RWPE1 (cell line): ENCODE results near the gene NELL1.

Experiments
- CTCF ChIA-PET: fragments of 350-600 bp; sonication (Branson Sonifier 250); formaldehyde crosslinking; extraction: SDS; loops from one replicate; lab custom pipeline; 2021; lab: Yijun Ruan, JAX
- POLR2A ChIA-PET: fragments of 400-600 bp; formaldehyde crosslinking; extraction: SDS; loops from one replicate; lab custom pipeline; 2020; ENCODE audit warnings: antibody characterized with exemption; ENCODE audit not compliant: low non-redundant PET; lab: Yijun Ruan, JAX
- DNase-seq: peaks from one replicate; pipeline ENCODE4 v3.0.0; 2012; ENCODE audit warnings: low spot score
- H3K27ac ChIP-seq: fragments of 450-650 bp; 2 replicates; pipeline ENCODE4 v1.5.1; 2017
- CTCF ChIP-seq: fragments of 450-650 bp; conservative IDR thresholded peaks from 2 replicates; pipeline ENCODE4 v1.5.1; 2017; ENCODE audit warnings: low read depth, mild to moderate bottlenecking

NELL1 gene

DNA sequence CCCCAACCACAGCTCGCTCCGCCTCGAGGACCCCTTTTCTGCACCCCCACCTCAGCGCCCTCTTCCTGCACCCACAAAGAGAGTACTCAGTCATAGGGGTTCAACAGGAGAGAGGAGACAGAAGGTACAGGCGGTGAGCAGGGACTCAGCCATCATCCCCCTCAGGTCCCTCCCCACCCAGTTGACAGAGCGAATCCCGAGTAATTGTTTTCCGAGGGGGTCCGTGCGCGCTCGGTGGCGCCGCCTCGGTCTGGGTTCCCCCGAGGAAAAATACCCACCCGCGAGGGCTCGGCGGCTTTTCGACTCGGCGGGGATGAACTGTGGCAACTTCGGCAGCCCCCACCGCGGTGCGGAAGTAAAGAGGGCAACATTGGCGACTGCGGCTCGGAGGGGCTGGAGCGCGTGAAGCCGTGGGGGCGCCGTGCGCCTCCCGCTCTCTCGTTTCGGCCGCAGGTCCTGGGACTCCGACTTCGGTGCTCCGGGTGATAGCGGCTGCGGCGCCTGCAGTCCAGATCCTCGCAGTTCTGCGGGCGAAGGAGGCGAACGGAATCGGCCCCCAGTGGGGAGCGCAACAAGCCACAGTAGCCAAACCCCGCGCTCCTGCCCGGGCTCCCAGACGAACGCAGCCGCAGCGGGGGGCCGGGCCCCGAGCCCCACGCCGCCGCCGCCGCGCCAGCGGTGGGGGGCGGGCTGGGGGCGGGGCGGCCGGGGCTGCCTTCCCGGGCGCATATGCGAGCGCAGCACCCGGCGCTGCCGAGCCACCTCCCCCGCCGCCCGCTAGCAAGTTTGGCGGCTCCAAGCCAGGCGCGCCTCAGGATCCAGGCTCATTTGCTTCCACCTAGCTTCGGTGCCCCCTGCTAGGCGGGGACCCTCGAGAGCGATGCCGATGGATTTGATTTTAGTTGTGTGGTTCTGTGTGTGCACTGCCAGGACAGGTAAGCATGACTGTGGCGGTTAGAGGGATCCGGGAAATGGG is at the start of gene NELL1:
Gene NELL1, plus strand, starts transcription at position 743 of the 976 bp plus-strand sequence.
- ChIA-PET CTCF (no interaction called here), POLR2A (no interaction called here)
- DNase-seq: no peak
- no peak for TF ChIP-seq CTCF
- no peak within 1 kb of the TSS for H3K27ac ChIP-seq

DNA sequence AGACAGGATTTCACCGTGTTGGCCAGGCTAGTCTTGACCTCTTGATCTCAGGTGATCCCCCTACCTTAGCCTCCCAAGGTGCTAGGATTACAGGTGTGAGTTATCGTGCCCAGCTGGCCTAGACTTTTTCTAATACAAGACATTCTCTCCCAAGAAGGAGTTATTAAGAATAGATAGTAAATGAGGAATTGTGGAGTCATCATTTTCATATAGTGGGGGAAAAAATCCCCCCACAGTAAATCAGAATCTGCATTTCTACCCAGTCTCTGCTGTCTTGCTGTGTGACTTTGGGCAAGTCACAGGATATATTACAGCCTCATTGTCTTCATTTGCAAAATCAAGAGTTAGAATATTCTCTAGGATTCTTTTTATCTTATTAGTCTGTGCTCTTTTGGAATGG is 48.4 kb upstream of the NELL1 start:
- DNase-seq: no peak
- ChIA-PET CTCF (no interaction called here), POLR2A (no interaction called here)
- H3K27ac ChIP-seq: no peak overlapping the region
- no peak for TF ChIP-seq CTCF

DNA sequence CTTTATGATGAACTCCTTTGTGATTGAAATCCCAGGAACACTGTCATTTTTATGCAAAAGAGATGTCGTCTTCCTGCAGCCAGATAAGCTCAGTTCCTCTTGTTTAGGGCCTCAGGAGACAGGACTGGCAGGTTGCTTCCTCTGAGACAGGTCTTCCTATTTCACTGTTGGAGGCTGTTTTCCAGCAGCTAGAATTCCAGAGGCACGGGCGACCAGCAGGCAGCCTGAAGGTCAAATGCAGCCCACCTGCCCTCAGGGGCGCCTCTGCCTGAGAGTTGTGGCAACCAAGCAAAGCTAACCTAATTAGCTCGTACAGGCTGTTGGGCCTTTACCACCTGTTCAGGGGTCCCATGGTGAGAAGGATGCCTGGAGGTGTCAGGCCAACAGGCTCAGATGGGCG is 47.7 kb upstream of the NELL1 start:
- CTCF ChIA-PET: no interaction called here
- POLR2A ChIA-PET: no interaction called here
- no peak overlapping the region for H3K27ac ChIP-seq
- no peak for TF ChIP-seq CTCF
- DNase-seq: no peak

GRCh38 chr11:20623252-20623651 is 46.1 kb upstream of the NELL1 start:
- ChIA-PET CTCF (interaction anchor here (0.5 kb wide), 1 partner anchor 119 kb away, joined by 3 read pairs; no protein-coding TSS in a partner anchor), POLR2A (no interaction called here)
- no peak overlapping the region for H3K27ac ChIP-seq
- no peak for TF ChIP-seq CTCF
- no peak for DNase-seq

DNA sequence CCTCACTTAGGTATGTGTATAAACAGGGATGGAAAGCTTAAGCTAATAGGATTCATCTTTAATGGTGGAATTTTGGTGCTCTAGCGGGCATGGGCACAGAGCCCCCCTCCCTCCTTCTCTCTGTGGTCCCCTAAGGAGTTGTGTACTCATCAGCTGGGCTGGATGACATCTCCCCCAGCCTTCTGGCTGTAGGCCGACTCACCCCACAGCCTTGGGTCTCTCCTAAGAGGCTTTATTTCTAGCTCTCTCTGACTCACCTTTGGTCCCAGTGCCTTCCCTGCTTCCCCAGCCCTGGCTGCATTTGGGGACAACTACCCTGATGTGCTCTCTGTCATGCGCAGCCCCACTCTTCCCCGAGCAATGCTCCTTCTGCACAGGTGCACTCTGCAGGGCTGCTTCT is 43.1 kb upstream of the NELL1 start:
- DNase-seq: no peak
- ChIA-PET CTCF (interaction anchor here (1.2 kb wide), 1 partner anchor 16 kb away, joined by 3 read pairs; no protein-coding TSS in a partner anchor), POLR2A (no interaction called here)
- TF ChIP-seq CTCF: no peak
- H3K27ac ChIP-seq: no peak overlapping the region

DNA sequence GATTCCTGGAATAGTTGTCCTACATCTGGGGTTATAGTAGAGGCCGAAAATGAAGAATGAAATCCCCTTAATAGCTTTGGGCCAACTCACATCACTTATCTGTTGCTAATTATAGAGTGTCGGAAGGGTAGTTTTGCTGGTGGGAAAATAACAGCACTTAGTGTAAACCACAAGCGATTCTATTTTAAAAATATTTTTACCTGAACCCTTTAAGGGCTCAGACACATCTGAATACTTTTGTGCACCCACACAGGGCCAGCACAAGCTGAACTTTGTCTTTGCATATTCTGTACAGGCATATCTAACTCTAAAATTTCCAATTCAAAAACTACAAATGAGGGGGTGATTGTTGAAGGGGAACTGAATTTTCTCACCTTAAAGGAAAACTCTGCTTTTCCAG is 42.4 kb upstream of the NELL1 start:
- ChIA-PET POLR2A (no interaction called here), CTCF (no interaction called here)
- no peak for DNase-seq
- TF ChIP-seq CTCF: no peak
- H3K27ac ChIP-seq: no peak overlapping the region
